Measurements from ENCODE around the gene GNE. TPM values are rescaled to one million over a fixed set of nuclear protein-coding genes. Genes with fewer than 3 reads are reported as not detected.
"Not testable (repeated sequence)": the region's sequence is repeated elsewhere in the genome, so short reads cannot be mapped to it uniquely, and the experiment has no call there.

The GNE gene
- total RNA-seq, 1 donor from 2014 or later, result 15.3 TPM

- no peak for DNase-seq
Measured at GRCh38 chr9:36207546-36208012, 50.7 kb downstream of the GNE start.

DNA sequence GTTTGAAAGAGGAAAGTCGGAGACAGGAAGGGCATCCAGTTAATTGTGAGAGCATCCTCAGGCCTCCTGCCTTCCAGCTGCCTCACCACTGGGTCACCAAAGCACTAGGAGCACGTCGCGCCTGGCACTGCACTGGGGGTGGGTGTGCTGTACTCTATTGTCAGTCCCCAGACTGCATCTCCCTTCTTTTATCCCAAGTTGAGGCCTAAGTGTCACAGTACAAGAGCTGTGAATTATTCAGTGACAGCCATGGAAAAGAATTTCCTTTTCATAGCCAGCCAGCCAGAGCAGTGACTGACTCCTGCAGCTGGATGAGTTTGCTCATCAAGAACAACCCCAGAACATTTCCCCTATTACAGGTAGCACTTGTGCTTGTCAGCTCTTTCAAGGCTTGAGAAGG, 51.2 kb downstream of the GNE start:
- no peak for DNase-seq

- DNase-seq, result no peak
Measured at GRCh38 chr9:36204906-36205547, 53.2 kb downstream of the GNE start.

- no peak for DNase-seq
Measured at GRCh38 chr9:36194326-36195000, 63.8 kb downstream of the GNE start.

DNA sequence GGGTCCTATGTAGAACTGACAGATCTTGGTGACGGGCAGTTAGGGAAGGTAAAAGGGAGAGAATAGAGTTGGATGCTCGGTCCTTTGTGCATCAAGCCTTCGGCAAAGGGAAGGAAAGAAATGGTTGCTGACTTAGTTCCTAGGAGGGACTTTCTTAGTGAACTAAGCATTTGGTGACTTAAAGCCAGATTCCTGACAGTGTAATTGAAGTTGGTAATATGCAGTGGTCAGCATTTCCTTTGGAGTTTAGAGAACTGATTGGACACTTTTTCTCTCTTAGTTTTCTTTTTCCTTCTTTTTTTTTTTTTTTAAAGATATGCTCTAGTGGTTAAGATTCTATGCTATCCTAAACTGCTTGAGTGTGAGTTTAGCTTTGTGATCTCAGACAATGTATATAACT, 65.2 kb downstream of the GNE start:
- no peak for DNase-seq

DNA sequence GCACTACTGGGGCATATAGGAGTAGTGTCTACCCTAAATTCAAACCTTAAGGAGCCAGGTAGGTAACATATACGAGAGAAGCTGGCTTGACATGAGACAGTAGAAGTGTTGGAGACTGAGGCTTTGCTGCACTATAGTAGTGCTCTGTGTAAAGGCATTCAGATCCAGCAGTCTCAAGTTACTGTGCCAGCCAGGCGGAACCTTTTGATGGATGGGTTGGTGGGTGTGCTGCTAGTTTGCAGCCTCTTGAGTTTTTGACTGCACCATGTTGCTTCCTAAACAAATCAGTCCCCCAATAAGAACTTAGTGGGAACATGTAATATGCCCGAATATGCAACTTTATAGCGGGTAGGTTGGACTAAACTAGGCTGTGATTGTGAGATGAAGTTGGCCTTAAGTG, 66.1 kb downstream of the GNE start:
- DNase-seq, result no peak

DNA sequence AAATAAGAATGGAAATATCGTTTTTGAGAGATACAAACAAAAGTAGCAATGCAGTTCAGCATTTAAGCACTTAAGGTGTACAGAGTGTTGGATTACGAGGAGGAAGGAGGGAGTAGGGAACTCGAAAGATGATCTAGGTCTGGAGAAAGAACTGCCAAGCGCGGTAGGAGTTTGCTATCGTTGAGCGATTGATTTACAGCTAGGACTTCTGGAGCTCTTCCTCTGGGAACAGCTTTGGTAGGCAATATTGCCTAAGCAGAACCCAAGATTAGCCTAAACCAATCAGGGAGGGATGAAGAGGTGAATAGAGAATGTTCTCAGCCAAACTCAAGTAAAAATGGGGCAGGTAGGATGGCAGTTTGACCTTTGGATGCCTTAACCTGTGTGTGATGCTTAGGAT, 66.6 kb downstream of the GNE start:
- no peak for DNase-seq

- DNase-seq, result no peak
Measured at GRCh38 chr9:36191290-36191645, 67.0 kb downstream of the GNE start.

- DNase-seq, result peak; percentile 99
Measured at GRCh38 chr9:36190388-36191289, 67.6 kb downstream of the GNE start, which contains the start of gene CLTA. TSS of gene CLTA (plus strand) at chr9:36190921. CDS start at chr9:36191057, 136 bp downstream.

GRCh38 chr9:36189976-36190375, 68.3 kb downstream of the GNE start:
- no peak for DNase-seq

GRCh38 chr9:36188212-36188611, 70.0 kb downstream of the GNE start:
- DNase-seq, result no peak

GRCh38 chr9:36187414-36187813, 70.8 kb downstream of the GNE start:
- DNase-seq, result no peak

DNA sequence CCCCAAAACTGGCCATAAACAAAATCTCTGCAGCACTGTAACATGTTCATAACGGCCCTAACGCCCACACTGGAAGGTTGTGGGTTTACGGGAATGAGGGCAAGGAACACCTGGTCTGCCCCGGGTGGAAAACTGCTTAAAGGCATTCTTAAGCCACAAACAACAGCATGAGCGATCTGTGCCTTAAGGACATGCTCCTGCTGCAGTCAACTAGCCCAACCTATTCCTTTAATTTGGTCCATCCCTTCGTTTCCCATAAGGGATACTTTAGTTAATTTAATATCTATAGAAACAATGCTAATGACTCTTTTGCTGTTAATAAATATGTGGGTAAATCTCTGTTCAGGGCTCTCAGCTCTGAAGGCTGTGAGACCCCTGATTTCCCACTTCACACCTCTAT, 78.0 kb downstream of the GNE start:
- not testable (repeated sequence) for DNase-seq

DNA sequence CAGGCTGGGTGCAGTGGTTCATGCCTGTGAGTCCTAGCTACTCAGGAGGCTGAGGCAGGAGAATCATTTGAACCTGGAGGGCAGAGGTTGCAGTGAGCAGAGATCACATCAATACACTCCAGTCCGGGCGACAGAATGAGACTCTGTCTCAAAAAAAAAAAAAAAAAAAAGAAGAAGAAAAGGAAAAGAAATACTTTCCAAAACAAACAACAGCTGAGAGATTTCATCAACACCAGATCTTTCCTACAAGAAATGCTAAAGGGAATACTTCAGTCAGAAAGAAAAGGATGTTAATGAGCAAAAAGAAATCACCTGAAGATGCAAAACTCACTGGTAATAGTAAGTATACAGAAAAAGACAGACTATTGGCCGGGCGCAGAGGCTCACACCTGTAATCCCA, 80.7 kb downstream of the GNE start:
- no peak for DNase-seq

- not testable (repeated sequence) for DNase-seq
Measured at GRCh38 chr9:36176496-36176895, 81.8 kb downstream of the GNE start.

GRCh38 chr9:36175209-36175608, 83.0 kb downstream of the GNE start:
- DNase-seq, result not testable (repeated sequence)

- DNase-seq, result no peak
Measured at GRCh38 chr9:36174731-36175130, 83.5 kb downstream of the GNE start.

GRCh38 chr9:36174271-36174670, 84.0 kb downstream of the GNE start:
- DNase-seq, result no peak

GRCh38 chr9:36173861-36174260, 84.4 kb downstream of the GNE start:
- no peak for DNase-seq

DNA sequence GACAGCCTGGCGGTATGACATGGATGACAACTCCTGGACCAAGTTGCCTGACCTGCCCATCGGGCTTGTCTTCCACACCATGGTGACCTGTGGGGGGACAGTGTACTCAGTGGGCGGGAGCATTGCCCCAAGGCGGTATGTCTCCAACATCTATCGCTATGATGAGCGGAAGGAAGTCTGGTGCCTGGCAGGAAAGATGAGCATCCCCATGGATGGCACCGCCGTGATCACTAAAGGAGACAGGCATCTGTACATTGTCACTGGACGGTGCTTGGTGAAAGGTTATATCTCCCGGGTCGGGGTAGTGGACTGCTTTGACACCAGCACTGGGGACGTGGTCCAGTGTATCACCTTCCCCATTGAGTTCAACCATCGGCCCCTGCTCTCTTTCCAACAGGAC, 87.7 kb downstream of the GNE start:
- DNase-seq, result no peak

GRCh38 chr9:36169708-36170107, 88.5 kb downstream of the GNE start:
- no peak for DNase-seq

- no peak for DNase-seq
Measured at GRCh38 chr9:36169166-36169565, 89.1 kb downstream of the GNE start, which contains the start of gene CCIN. TSS of gene CCIN (plus strand) at chr9:36169388. CDS start at chr9:36169503, 115 bp downstream.

Measured in skin of body (tissue), 2 donors.